K562 (cell line): ENCODE data around the gene RABL6. TPM values are rescaled to one million over a fixed set of nuclear protein-coding genes. Genes with fewer than 3 reads are reported as not detected.
A peak's percentile ranks its signal among the peaks of the same experiment; 100 is the strongest.

Experiments used
- ATAC-seq: fragments of 200-7000 bp; cut with Tn5 transposase; 3 replicates; pipeline ENCODE4 v1.9.1; 2020; ENCODE audit warnings: moderate library complexity
- BruUV-seq: library from RNA; stranded (reverse); fragments of 400-500 nt; replicated peaks from 2 replicates; lab custom pipeline; 2021; lab: Mats Ljungman, UMichigan
- CTCF ChIA-PET: fragments of 300-600 bp; formaldehyde crosslinking; extraction: SDS; loops from one replicate; lab custom pipeline; 2021; ENCODE audit warnings: low intra/inter-chr PET ratio; lab: Yijun Ruan, JAX
- POLR2A ChIA-PET: fragments of 300-600, 350-650 bp; sonication (Branson Sonifier 250); formaldehyde crosslinking; extraction: SDS; loops from one replicate; lab custom pipeline; 2021; ENCODE audit warnings: antibody characterized with exemption, inconsistent platforms; lab: Yijun Ruan, JAX
- DNase-seq, 4 experiments: peaks; one replicate each; pipeline versions ENCODE4 v3.0.0 to v3.0.0-alpha.2; 2011 to 2018; ENCODE audit warnings: low spot score in 3 of 4, mixed read lengths in 3 of 4; ENCODE audit errors: extremely low read depth in 1 of 4
- FAIRE-seq: peaks from 2 replicates; lab custom pipeline; 2011; peaks lifted over from hg19 to GRCh38; lab: Jason Lieb, UNC
- H2AFZ ChIP-seq: 2 replicates; pipeline ENCODE4 v1.6.0; 2011; ENCODE audit warnings: low read depth, low read length, control low read depth, inconsistent platforms
- H3K27ac ChIP-seq: fragments of 200-600 bp; 3 replicates; pipeline ENCODE4 v1.8.0; 2011; ENCODE audit warnings: low read depth, mild to moderate bottlenecking, control low read depth, inconsistent platforms, low read length, moderate library complexity, mixed read lengths; ENCODE audit errors: extremely low read depth
- H3K27me3 ChIP-seq, 2 experiments: fragments of 300-600 bp in 1 of 2; 2 replicates in 1 of 2; 3 replicates in 1 of 2; pipeline versions ENCODE4 v1.6.0 to v1.8.0; 2011; ENCODE audit warnings: inconsistent platforms in 2 of 2, low read length in 2 of 2, mild to moderate bottlenecking in 1 of 2, mixed read lengths in 1 of 2, moderate library complexity in 1 of 2; ENCODE audit not compliant: control insufficient read depth in 2 of 2, insufficient read depth in 2 of 2
- H3K36me3 ChIP-seq: fragments of 300-600 bp; 3 replicates; pipeline ENCODE4 v1.8.0; 2011; ENCODE audit warnings: mild to moderate bottlenecking, low read length, inconsistent platforms; ENCODE audit not compliant: control insufficient read depth, insufficient read depth
- H3K4me1 ChIP-seq, 2 experiments: fragments of 200-600 bp in 1 of 2; replicated peaks in 1 of 2; 2 replicates in 1 of 2; 3 replicates in 1 of 2; pipeline versions ENCODE4 v1.5.1 to v1.8.0; 2011; ENCODE audit warnings: inconsistent platforms in 2 of 2, low read length in 2 of 2, mild to moderate bottlenecking in 1 of 2, mixed read lengths in 1 of 2, moderate library complexity in 1 of 2; ENCODE audit not compliant: control insufficient read depth in 2 of 2, insufficient read depth in 2 of 2
- H3K4me2 ChIP-seq: 2 replicates; pipeline ENCODE4 v1.6.1; 2011; ENCODE audit warnings: low read length, control low read depth, inconsistent platforms, mixed read lengths; ENCODE audit not compliant: insufficient read depth
- H3K4me3 ChIP-seq: fragments of 200-600 bp; sonication (generic), shearing (Covaris generic); 2 replicates; pipeline ENCODE4 v1.5.1; 2016; ENCODE audit warnings: control low read depth, inconsistent platforms
- H3K79me2 ChIP-seq: fragments of 200-600 bp; 3 replicates; pipeline ENCODE4 v1.8.0; 2011; ENCODE audit warnings: low read length, inconsistent platforms; ENCODE audit not compliant: control insufficient read depth, insufficient read depth
- H3K9ac ChIP-seq, 2 experiments: 2 replicates each; pipeline versions ENCODE4 v1.6.0 to v1.6.1; 2011; ENCODE audit warnings: low read depth in 2 of 2, low read length in 2 of 2, control low read depth in 1 of 2, inconsistent platforms in 1 of 2, mild to moderate bottlenecking in 1 of 2, mixed read lengths in 1 of 2; ENCODE audit not compliant: insufficient read depth in 1 of 2
- H3K9me1 ChIP-seq: one replicate; pipeline ENCODE4 v1.6.0; 2011; ENCODE audit warnings: inconsistent platforms, mild to moderate bottlenecking, low read length, moderate library complexity; ENCODE audit not compliant: control insufficient read depth, insufficient read depth
- H3K9me3 ChIP-seq: replicated peaks from 2 replicates; pipeline ENCODE4 v1.5.1; 2011; ENCODE audit warnings: low read depth, low read length, inconsistent platforms; ENCODE audit not compliant: control insufficient read depth, insufficient read depth
- H4K20me1 ChIP-seq: replicated peaks from 2 replicates; pipeline ENCODE4 v1.6.1; 2011; ENCODE audit warnings: low read length, inconsistent platforms, mixed read lengths; ENCODE audit not compliant: control insufficient read depth, insufficient read depth
- ARHGAP35 ChIP-seq: fragments of 450-650 bp; IDR thresholded peaks from 2 replicates; pipeline ENCODE4 v1.6.1; 2018; ENCODE audit not compliant: partially characterized antibody
- CUX1 ChIP-seq: fragments of 200-800 bp; sonication (Bioruptor generic); IDR thresholded peaks from 2 replicates; pipeline ENCODE4 v1.6.1; 2016; ENCODE audit warnings: missing genetic modification characterization, missing compliant biosample characterization
- ESRRB ChIP-seq: fragments of 250-450 bp; sonication (Bioruptor Pico); IDR thresholded peaks from 2 replicates; pipeline ENCODE4 v1.5.0; 2020; ENCODE audit warnings: mild to moderate bottlenecking, moderate library complexity, borderline replicate concordance
- HNRNPLL ChIP-seq: fragments of 200-400 bp; formaldehyde crosslinking; IDR thresholded peaks from 2 replicates; pipeline ENCODE4 v1.6.1; 2017; ENCODE audit warnings: low read length, low read depth, mild to moderate bottlenecking; ENCODE audit not compliant: poor library complexity, severe bottlenecking
- MBD2 ChIP-seq: sonication (generic); IDR thresholded peaks from 2 replicates; pipeline ENCODE4 v1.6.1; 2016; ENCODE audit warnings: low read depth, borderline replicate concordance
- MYNN ChIP-seq, 2 experiments: sonication (generic); formaldehyde crosslinking in 1 of 2; IDR thresholded peaks; 2 replicates each; pipeline versions ENCODE4 v1.5.0 to v1.6.1; 2016 to 2020; ENCODE audit warnings: antibody characterized with exemption in 1 of 2, missing genetic modification reagents in 1 of 2
- NR2C2 ChIP-seq, 2 experiments: fragments of 200-800 bp in 1 of 2; sonication (Bioruptor generic) in 1 of 2; sonication (generic) in 1 of 2; formaldehyde crosslinking in 1 of 2; IDR thresholded peaks; 2 replicates each; pipeline versions ENCODE4 v1.6.1 to v1.8.0; 2016 to 2022; ENCODE audit warnings: mild to moderate bottlenecking in 1 of 2, missing compliant biosample characterization in 1 of 2, missing genetic modification characterization in 1 of 2, missing genetic modification reagents in 1 of 2
- PTTG1 ChIP-seq: fragments of 450-650 bp; IDR thresholded peaks from 2 replicates; pipeline ENCODE4 v1.6.1; 2016; ENCODE audit warnings: low read depth, mild to moderate bottlenecking, missing genetic modification characterization, missing compliant biosample characterization
- RBFOX2 ChIP-seq: fragments of 200-400 bp; formaldehyde crosslinking; IDR thresholded peaks from 2 replicates; pipeline ENCODE4 v1.6.1; 2017; ENCODE audit warnings: low read depth, mild to moderate bottlenecking, low read length, moderate library complexity
- SP1 ChIP-seq: sonication (generic); formaldehyde crosslinking; IDR thresholded peaks from 2 replicates; pipeline ENCODE4 v1.8.1; 2022; ENCODE audit warnings: mild to moderate bottlenecking, missing genetic modification reagents
- ZNF431 ChIP-seq: sonication (generic); formaldehyde crosslinking; IDR thresholded peaks from 2 replicates; pipeline ENCODE4 v1.8.0; 2022; ENCODE audit warnings: mild to moderate bottlenecking, missing genetic modification reagents
- WGBS: fragments of 100-300 bp; shearing (Covaris generic); methylation state at CpG from one replicate; pipeline ENCODE4 v1.1.6; 2016; ENCODE audit warnings: low coverage, mixed read lengths; ENCODE audit not compliant: insufficient coverage; ENCODE audit errors: missing lambda C conversion rate; 5-methylcytosine and 5-hydroxymethylcytosine counted together
- in situ Hi-C: fragments of 300-500 bp; cut with MboI; formaldehyde crosslinking; loops from 4 replicates; pipeline ENCODE4 v1.15.0; 2018; ENCODE audit warnings: inconsistent platforms, mixed read lengths
- intact Hi-C: fragments of 100-400 bp; cut with micrococcal nuclease; formaldehyde crosslinking; loops from 2 replicates; pipeline ENCODE4 v1.14.2; 2022
- polyA plus RNA-seq, 8 experiments: library from polyadenylated mRNA; depleted of rRNA in 4 of 8; stranded (reverse) in 5 of 8; unstranded in 3 of 8; fragments of >200 nt; fragmentation: Nextera tagmentation in 2 of 8; fragmentation: Illumina TruSeq in 1 of 8; extraction: Ambion mirVana in 2 of 8; extraction: Trizol in 1 of 8; gene quantifications; 2 replicates each; pipeline versions ENCODE4 v1.2.1 to v1.2.3, GENCODE V29; 2011 to 2014; ENCODE audit warnings: inconsistent platforms in 1 of 8, missing spikeins in 1 of 8
- total RNA-seq, 7 experiments: library from RNA; depleted of rRNA in 6 of 7; stranded (reverse); fragments of >200 nt in 6 of 7; fragmentation: Illumina TruSeq in 2 of 7; extraction: Trizol in 2 of 7; gene quantifications; 2 replicates each; pipeline versions ENCODE4 v1.2.1 to v1.2.3, GENCODE V29; 2011 to 2021; ENCODE audit warnings: low replicate concordance in 1 of 7

The RABL6 gene
- total and polyA plus RNA-seq, 9 of the 15 experiments (the other 6 are each of a cell fraction or from before 2014, with no cell fraction given) = 5.6 to 181 (median 84.5) TPM

DNA sequence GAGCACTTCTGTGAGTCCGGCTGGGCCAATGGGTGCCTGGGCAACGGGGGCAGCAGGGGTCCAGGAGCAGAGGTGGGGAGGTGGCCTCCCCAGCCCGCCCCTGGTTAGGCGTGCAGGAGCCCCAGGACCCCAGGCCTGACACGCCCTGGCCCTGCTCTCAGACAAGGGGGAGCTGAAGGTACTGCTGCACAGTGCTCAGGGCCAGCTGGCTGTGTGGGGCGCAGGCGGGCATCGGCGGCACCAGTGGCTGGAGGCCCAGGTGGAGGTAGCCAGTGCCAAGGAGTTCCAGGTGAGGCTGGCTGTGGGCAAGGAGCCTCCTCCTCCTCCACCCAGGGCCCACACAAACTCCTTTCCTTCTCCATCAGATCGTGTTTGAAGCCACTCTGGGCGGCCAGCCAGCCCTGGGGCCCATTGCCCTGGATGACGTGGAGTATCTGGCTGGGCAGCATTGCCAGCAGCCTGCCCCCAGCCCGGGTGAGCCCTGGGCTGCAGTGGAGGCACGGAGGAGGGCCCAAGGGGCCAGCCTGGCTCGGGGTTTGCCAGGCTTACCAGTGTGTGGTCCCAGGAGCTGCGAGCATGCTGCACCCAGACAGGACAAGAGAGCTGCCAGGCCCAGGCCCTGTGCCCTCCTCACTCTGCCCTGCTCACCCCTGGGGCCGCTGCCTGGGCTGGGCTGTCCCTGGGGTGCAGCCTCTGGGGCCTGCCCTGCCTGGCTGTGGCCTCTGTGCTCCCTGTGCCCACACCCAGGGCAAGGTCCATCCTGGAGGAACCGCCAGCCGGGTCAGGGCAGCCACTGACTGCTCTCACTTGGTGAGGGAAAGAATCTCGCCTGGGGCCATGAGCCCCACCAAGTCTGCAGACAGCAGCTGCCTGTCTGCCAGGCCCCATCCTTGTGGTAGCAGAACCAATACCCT lies 51.4 kb downstream of the RABL6 start (continued):
- TF ChIP-seq MBD2 (no peak), ESRRB (CRISPR knock-in tag) (no peak), ZNF431 (no peak), SP1 (CRISPR knock-in tag) (no peak), NR2C2 (CRISPR knock-in tag; IDR thresholded peaks at IDR 0.05) (no peak), NR2C2 (tag; IDR thresholded peaks at IDR 0.05) (no peak)

- no peaks in the 10 kb centered on the region for H3K27me3 ChIP-seq
- no peak overlapping the region for H3K27ac ChIP-seq
- in situ Hi-C loops = no loop called here
- H3K9ac ChIP-seq = peak overlapping the region in 1 of 2 experiments; percentile 28; a peak in 1 of 4 replicates
- POLR2A ChIA-PET = interaction anchor here (0.7 to 2.5 kb wide), 7 partner anchors 10 to 31 kb away, joined by 3 to 15 read pairs (median 4); partner anchors contain the start of genes AJM1 and TRAF2
- FAIRE-seq (no peak), ATAC-seq (peak; percentile 36), DNase-seq (no peak)
- H3K9me1 ChIP-seq = peaks cover 4% of the 10 kb centered on the region
- H3K4me3 ChIP-seq = no peak overlapping the region
- H2AFZ ChIP-seq = no peak overlapping the region
- H3K36me3 ChIP-seq = peaks cover 54% of the 10 kb centered on the region; the same call in 2 of the 3 replicates
- CTCF ChIA-PET = no interaction called here
- no TSS peak for BruUV-seq
- intact Hi-C loops = no loop called here
- peaks cover 5 to 63% of the 10 kb centered on the region in 2 experiments; a peak in 3 of 5 replicates for H3K4me1 ChIP-seq
- whole genome bisulfite sequencing = 88% methylated on average over 9 of the region's 9 CpGs
- no peaks in the 10 kb centered on the region for H3K9me3 ChIP-seq
- peaks cover 16% of the 10 kb centered on the region; the same call in 1 of the 2 replicates for H4K20me1 ChIP-seq
- peaks cover 19% of the 10 kb centered on the region for H3K79me2 ChIP-seq
- H3K4me2 ChIP-seq = no peak overlapping the region
- TF ChIP-seq CUX1 (CRISPR knock-in tag) (no peak), ARHGAP35 (no peak), RBFOX2 (peak; percentile 52), HNRNPLL (no peak), MYNN (IDR thresholded peaks at IDR 0.05) (0 out of 2 replicates have a peak, but pooled peaks have one; percentile 16), MYNN (CRISPR knock-in tag; IDR thresholded peaks at IDR 0.05) (no peak), PTTG1 (tag) (no peak)
Observed at GRCh38 chr9:136860529-136860928, 52.8 kb downstream of the RABL6 start.
